Left renal pelvis (tissue), 4 donors: ENCODE results near the gene FUT7. TPM values are rescaled to one million over a fixed set of nuclear protein-coding genes. Genes with fewer than 3 reads are reported as not detected.

Experiments used
- DNase-seq, 4 donors: peaks; one replicate each; pipeline ENCODE4 v3.0.0-alpha.2; 2013; ENCODE audit warnings: low read depth in 4 of 4, low spot score in 3 of 4
- polyA plus RNA-seq, 4 donors: library from polyadenylated mRNA; unstranded; fragments of 120-200 nt; gene quantifications; one replicate each; pipeline ENCODE4 v1.2.1, GENCODE V29; 2013; ENCODE audit not compliant: insufficient read length in 4 of 4

The FUT7 gene, protein sequence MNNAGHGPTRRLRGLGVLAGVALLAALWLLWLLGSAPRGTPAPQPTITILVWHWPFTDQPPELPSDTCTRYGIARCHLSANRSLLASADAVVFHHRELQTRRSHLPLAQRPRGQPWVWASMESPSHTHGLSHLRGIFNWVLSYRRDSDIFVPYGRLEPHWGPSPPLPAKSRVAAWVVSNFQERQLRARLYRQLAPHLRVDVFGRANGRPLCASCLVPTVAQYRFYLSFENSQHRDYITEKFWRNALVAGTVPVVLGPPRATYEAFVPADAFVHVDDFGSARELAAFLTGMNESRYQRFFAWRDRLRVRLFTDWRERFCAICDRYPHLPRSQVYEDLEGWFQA
- polyA plus RNA-seq: not detected

DNA sequence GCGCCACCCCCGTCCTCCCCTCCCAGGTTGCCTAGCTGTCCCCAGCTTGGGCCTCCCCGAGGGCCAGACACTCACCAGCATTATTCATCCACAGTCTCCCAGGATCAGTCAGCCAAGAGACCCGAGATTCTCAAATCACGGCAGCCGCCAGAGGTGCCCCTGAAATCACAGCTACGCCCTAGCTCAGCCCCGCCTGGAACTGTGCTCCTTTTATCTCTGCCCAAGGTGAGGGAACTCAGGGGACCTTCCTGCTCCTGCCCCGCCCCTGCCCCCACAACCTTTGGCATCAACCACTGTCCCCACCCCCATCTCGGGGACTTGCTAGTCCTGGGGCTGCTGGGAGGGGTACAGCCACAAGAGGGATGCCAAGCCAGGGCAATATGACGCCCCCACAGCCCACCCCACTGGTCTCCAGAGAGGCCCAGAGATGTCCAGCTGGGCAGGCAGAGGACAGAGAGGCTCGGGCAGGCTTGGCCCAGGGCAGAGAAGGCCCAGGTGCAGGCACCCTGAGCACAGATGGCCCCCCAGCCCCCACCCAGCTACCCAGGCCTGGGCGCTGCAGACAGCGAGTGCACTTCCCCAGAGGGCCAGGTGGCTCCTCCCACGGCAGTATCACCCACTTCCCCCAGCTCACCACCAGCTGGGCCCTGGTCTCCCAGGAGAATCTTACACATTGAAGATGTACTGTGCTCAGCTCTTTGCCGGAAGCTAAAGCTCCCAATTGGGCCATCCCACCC, at the start of gene FUT7:
Gene FUT7 (minus strand): TSS at position 185 of the 737 bp plus-strand sequence. CDS start 97 bp downstream, at position 88.
- no peak for DNase-seq

DNA sequence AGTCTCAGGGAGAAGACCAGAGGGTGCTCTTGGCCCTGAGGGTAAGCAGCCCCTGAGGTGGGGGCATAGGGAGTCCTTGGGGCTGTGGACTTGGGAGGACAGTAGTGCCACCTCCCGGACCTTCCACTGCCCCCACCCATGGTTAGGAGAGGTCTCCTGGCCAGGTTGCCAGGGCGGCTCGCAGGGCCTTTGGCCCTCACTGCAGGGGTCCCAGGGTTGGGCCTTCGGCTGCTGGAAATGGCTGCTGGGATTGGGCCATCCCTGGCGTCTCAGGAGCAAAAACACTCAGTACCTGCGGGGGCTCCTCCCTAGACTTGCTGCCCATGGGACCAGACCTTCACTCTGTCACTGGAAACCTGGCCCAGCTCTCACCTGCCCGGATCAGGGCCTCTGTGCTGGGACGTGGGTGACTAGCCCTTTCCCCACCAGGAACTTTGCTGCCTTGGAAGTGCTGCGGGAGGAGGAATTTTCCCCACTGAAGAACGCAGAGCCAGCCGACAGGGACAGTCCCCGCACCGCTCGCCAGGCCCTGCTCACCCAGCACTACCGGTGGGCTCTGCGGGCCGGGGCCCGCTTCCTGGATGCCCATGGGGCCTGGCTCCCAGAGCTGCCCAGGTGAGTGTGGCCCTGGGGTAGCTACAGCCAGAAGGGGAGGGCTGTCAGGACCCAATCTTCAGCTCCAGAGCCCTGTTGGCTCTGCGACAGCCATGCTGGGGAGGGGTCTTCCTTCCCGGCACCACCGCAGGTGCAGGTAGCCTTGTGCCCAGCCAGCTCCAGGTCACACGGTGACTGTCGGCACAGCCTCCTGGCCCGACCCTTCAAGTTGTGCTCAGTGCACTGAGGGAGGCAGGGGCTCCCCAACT, 48.6 kb upstream of the FUT7 start:
- no peak for DNase-seq

DNA sequence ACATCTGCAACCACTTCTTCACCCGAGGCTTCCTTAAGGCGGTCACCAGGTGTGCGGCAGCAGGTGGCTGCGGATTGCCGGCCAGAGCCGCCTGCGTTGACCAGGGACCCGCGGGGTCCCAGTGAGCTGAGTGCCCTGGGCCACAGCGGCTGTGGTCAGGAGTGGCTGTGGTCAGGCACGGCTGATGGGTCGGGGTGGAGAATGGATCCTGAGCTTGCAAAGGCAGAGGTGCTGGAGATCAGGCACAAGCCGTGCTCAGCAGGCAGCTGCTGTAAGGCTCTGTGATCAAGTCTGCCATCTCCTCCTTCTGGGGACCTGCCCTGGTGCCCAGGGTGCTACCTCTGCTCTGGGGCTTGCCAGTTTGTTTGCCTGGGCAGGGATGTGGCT, 47.5 kb upstream of the FUT7 start:
- no peak for DNase-seq

DNA sequence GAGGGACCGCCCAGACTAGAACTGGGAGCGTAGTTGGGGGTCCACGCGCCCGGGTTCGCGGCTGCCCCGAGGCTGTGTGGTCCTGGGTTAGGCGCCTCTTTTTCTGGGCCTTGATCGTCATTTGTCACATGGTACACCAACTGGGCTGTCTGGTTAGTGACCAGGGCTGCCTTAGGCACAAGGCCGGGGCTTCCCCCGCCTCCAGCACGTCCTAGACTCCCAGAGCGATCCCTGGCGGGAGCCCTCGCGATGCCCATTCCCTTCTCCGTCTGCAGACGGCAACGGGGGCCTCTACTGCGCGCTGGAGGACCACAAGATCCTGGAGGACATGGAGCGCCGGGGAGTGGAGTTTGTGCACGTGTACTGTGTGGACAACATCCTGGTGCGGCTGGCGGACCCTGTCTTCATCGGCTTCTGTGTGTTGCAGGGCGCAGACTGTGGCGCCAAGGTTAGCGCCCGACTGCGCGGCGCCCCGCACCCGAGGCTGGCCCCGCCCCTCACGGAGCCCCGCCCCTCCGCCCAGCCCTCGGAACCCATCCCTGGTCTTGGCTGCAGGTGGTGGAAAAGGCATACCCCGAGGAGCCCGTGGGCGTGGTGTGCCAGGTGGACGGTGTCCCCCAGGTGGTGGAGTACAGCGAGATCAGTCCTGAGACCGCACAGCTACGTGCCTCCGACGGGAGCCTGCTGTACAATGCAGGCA, 47.0 kb upstream of the FUT7 start:
- DNase-seq: no peak

DNA sequence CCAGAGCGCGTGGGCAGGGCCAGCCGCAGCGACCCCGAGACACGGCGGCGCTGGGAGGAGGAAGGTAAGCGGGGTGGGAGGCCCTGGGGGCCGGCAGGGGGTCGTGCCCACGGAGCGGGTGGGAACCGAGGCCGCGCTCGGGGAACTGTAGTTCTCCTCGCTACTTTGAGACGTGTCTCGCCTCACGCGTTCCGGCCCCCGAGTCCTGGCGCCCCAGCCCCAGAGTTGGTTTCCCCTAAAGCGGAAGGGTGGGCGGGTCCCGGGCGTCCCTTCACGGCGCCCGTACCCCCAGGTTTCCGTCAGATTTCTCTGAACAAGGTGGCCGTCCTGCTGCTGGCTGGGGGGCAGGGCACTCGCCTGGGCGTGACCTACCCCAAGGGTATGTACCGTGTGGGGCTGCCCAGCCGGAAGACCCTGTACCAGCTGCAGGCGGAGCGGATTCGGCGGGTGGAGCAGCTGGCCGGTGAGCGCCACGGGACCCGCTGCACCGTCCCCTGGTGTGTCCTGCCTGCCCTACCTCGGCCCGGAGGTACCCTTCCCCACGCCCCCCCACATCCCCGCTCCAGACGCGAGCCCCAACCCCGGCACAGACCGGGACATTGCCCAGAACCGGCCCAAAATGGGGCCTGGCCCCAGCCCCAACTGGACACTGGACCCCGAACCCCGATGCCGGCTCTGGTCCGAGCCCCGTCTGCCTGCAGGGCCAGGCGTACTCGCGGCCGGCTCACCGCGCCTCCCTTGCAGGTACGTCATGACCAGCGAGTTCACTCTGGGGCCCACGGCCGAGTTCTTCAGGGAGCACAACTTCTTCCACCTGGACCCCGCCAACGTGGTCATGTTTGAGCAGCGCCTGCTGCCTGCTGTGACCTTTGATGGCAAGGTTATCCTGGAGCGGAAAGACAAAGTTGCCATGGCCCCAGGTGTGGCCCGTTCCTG, 46.1 kb upstream of the FUT7 start:
- no peak for DNase-seq

DNA sequence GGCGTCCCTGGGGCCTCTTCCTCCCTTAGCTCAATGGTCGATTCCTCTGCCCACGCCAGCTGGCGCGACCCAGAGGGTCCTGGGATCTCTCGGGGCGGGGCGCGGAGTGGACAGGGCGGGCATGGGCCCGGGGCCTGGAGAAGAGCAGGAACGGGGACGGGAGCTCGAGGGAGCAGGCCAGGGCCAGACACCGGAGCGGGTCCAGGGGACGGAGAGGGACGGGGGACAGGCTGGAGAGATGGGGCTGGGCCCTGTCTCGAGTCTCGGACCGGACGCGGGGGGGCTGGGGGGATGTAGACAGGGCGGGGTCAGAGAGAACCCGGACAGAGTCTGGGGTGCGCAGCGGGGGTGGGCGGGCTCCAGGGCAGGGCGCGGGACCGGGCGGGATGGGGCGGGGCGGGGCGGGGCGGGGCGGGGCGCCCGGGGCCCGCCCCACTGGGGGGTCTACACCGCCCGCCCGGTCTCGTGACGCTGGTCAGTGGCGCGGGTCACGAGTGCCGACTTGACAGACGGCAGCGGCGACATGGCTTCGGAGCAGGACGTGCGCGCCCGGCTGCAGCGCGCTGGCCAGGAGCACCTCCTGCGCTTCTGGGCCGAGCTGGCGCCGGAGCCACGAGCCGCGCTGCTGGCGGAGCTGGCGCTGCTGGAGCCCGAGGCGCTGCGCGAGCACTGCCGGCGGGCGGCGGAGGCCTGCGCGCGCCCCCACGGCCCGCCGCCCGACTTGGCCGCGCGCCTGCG, 45.3 kb upstream of the FUT7 start, which contains the start of gene UAP1L1:
Gene UAP1L1 (plus strand): TSS at position 508 of the 738 bp plus-strand sequence. CDS start 16 bp downstream, at position 524.
- no peak for DNase-seq

DNA sequence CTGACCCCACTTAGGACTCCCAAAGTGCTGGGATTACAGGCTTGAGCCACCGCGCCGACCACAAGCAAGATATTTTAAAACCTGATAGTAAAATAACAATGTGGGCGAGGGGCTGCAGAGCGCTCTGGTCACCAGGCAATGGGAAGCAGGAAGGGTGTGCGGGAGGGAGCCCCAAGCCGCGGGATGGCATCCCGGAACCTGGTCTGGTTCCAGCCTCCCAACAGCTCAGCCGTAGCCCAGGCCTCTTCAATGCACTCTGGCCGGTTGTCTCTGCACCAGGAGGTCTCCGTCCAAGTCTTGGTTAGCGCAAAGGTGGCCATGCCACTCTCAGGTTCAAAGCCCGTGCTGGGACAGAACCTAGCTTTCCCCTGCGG, 44.7 kb upstream of the FUT7 start:
- no peak for DNase-seq

DNA sequence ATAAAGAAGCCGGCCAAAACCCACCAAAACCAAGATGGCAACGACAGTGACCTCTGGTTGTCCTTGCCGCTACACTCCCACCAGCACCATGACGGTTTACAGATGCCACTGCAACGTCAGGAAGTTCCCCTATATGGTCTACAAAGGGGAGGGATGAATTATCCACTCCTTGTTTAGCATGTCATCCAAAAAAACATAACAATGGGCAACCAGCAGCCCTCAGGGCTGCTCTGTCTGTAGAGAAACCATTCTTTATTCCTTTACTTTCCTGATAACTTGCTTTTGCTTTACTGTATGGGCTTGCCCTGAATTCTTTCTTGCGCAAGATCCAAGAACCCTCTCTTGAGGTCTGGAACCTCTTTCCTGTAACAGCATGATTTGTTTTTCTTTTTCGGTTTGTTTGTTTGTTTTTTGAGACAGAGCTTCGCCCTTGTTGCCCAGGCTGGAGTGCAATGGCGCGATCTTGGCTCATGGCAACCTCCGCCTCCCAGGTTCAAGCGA, 43.4 kb upstream of the FUT7 start:
- no peak for DNase-seq

DNA sequence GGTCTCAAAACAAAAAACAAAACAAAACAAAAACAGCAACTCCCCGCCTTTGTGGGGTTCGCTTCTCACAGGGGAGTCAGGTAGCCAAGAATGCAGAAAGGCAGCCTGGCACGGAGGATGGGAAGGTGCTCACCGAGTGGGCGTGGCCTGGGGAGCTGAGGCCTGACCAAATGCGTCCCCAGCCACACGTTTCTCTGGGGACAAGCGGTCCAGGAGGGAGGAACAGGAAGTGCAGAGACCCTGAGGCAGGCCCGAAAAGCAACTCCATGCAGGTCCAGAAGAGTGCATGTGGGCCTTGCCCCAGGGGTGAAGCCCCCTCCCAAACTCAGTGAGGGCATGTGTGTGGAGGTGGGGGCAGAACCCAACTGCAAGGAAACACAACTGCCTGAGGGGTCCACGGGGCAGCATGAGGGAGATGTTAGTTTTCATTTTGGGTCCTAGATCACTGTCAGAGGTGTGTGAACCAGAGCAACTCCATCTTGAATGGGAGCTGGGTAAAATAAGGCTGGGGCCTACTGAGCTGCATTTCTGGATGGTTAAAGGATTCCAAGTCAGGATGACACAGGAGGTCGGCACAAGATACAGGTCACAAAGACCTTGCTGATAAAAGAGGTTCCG, 42.9 kb upstream of the FUT7 start:
- no peak for DNase-seq

DNA sequence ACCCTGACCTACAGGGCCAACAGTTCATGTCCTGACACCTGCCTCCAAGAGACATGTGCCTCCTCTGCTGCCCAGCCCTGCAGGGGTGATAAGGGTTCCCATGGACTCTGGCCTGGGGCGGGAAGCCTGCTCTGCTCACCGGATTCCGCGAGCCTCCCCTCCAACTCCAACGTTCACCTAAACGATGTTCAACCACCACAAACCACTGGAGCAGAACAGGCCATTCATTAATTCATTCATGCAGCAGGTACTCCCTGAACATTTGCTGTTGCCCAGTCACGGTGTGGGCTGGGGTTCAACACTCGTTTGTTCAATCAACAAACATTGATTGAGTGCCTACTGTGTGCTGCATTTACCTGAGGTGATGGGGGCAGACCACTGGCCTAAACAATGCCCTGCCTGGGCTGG, 42.1 kb upstream of the FUT7 start:
- DNase-seq: no peak

DNA sequence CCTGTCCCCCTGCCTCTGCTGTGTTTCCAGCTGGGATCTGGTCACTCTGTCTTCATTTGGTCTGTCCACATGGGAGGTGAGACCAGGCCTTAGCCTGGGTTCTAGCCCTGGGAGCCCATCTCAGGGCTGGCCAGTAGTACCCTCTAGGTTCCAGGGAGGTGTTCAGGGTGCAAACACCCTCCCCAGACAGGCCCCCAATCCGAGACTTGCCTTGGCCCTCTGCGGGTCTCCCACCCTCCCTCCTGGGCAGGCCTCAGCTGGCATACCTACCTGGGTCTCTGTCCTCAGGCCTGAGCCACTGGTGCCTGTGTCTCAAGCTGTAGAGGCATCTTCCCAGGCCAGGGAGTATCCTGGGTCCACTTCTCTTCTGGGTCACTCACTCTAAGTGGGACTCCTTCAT, 39.4 kb upstream of the FUT7 start:
- DNase-seq: no peak

DNA sequence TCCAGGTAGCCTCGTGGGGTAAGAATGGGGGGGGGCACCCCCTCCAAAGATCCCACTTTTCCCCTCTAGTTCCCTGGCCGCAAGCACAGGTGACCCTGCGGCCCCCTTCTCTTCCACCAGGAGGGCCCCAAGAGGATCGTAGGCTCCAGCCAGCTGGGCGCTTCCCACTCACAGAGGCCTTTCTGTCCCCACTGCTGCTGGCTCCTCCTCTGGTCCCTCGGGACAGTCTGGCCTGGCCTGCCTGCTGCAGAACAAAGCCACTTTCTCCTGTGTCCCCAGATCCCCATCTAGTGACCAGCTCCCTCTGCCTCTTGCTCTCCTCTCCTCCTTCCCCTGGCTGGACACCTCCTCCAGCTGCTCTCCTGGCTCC, 39.0 kb upstream of the FUT7 start:
- DNase-seq: no peak

DNA sequence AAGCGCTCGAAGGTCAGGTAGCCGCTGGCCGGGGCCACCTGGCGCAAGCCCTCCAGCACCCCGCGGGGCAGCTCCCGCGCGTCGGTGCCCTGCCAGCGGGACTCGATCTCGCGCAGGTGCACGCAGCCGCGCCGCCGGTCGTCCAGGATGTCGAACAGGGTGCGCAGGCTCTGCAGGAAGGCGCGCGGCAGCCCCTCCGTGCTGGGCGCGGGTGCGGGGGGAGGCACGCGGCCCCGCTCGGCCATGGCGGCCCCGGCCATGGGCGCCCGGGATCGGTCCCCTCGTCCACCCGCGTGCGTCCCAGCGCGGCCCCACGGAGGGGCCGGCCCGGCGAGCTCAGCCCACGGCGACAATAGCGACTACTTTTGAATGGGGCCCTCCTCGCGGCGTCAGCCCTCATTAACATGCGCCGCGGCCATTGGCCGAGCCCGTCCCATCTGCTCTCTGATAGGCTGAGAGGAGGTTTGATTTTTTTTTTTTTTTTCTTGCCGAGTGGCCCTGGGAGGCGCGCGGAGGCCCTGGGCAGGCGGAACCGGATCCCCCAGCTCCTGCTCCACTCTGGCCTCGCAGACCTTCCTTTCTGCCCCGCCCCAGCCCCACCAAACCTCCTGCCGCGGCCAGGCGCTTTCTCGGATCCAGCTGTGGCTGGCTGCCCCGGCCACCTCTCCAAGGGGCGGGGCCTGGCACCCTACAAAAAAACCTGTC, 38.5 kb upstream of the FUT7 start, which contains the start of gene SAPCD2:
Gene SAPCD2 (minus strand): TSS at position 357 of the 705 bp plus-strand sequence. CDS start 97 bp downstream, at position 260.
- DNase-seq: peak in 3 of 4 donors; percentile 72 to 79 (median 74)

DNA sequence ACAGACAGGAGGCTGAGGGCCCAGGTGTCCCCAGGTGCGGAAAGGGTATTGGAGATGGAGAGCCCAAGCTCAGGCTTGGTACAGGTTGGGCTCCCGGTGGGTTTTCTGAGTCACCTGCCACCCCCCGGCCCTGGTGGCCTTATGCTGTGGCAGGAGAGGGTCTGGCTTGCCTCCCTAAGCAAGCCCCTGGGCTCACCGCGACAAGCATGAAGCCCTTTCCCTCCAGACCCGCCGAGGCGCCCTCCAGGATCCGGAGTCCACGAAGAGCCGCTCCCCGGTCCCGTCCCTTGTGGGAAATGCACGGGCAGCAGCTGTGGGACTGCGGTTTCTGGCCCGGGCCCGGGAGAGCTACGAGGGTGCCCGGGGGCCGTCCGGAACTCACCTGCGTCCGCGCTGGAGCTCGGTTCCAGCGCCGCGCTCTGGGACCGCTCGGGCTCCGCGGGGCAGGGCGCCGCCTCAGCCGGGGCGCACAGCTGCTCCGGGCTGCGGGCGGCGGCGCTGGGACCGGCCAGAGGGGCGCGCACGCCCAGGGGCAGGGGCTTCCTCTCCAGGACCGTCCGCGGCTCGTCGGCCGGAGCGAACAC, 37.7 kb upstream of the FUT7 start:
- no peak for DNase-seq

DNA sequence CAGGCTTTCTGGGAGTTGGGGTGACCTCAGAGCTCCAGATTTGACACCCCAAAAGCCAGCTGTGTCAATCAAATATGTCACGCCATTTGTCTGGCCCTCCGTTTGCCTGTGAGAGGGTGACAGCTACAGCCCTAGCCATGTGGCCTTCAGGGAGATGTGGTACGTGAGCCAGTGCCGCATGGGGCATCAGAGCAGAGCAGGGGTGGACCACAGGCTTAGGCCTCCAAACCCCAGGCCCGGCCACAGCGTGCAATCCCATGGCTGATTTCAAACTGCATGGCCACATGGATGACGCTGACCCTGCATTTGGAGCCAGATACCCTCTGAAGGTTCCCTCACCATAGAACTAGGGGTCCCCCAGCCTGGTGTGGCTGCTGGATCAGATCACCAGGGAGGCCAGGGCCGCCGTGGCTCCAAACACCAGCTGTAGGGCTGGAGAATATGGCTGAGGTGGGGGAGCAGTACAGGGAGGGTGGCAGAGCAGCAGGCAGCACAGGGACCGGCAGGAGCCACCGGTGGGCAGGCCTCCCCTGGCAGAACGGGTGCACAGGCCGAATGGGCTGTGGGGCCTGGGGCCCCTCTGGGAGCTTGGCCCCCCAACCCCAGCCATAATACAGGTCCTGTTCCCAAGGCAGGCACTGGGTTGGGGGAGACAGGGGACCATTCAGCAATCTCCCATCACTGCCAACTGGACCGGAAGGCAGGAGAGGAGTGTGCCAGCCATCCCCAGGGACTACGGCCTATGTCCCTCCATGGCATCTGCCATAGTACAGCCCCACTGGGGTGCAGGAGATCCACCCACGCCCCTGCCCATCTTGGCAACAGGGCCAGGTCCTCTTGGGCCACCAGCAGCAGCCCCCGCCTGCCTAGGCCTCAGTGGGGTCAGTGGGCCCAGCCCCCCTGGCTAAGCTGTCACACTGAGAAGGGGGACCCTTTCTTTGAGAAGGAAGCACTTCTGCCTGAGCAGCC, 36.9 kb upstream of the FUT7 start:
- DNase-seq: no peak
